GM18499 (cell line): ENCODE measurements around the gene SMARCD3.

Experiments used
- ATAC-seq: cut with Tn5 transposase; IDR thresholded peaks from one replicate; pipeline ENCODE4 v1.9.1; 2021; ENCODE audit warnings: moderate number of reproducible peaks; ENCODE audit not compliant: insufficient read depth, unreplicated experiment

Gene SMARCD3

DNA sequence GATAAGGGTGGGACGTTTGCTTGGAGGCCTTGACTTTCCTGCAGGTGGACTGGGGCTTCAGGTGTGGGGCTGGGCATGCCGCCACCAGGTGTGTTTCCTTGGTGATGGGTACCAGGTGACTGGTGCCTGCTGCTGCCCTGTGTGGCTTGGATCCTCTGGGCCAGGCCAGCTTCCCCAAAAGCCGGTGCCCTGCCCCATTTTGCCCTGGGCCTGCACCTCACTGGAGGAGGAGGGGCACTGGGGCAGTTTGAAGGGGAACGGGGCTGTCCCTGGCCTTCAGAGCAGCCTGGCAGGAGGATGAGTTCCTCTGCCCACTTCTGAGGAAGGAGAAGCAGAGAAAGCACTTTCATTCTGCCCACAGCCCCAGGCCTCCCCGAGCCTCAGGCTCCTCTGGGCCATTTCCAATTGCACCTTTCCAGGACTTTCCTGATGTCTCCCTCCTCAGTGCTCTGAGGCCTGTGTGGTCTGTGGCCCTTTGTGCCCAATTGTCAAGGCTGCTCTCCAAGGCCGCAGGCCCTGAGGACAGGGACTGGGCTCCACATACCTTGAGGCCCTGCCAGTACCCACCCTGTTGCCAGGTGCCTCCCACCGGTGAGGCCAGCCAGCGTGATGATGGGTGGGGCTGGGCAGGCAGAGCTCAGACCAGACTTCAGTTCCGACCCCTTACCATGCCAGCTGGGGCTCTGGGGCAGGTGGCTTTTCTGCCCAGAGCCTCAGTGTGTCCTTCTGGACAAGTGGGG is 25.3 kb upstream of the SMARCD3 start:
- ATAC-seq, result no peak

- ATAC-seq, result no peak
Observed at GRCh38 chr7:151272877-151273276, 24.4 kb upstream of the SMARCD3 start.

GRCh38 chr7:151272405-151272804 is 23.9 kb upstream of the SMARCD3 start:
- no peak for ATAC-seq

- no peak for ATAC-seq
Observed at GRCh38 chr7:151271699-151272355, 23.3 kb upstream of the SMARCD3 start.

- no peak for ATAC-seq
Observed at GRCh38 chr7:151269511-151269910, 21.0 kb upstream of the SMARCD3 start.

GRCh38 chr7:151265351-151265931 is 16.9 kb upstream of the SMARCD3 start:
- no peak for ATAC-seq

GRCh38 chr7:151264615-151265014 is 16.1 kb upstream of the SMARCD3 start:
- no peak for ATAC-seq

DNA sequence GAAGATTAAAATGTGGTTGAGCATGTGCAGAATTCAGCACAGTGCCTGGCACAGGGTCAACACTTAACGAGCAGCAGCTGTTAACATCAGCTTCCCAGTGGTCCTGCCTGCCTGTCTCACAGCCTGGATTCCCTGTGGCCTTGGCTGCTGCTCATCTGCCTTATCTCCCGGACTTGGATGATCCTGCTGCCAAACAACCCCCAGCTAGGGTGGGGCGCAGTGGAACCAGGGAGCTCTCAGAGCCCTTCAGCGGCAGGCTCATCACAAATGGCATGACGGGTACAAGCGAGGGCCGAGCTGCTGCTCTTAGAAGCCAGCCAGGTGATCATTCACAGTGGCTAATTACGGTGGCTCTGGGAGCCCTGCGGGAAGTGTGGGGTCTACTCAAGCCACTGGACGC is 13.0 kb upstream of the SMARCD3 start:
- no peak for ATAC-seq

DNA sequence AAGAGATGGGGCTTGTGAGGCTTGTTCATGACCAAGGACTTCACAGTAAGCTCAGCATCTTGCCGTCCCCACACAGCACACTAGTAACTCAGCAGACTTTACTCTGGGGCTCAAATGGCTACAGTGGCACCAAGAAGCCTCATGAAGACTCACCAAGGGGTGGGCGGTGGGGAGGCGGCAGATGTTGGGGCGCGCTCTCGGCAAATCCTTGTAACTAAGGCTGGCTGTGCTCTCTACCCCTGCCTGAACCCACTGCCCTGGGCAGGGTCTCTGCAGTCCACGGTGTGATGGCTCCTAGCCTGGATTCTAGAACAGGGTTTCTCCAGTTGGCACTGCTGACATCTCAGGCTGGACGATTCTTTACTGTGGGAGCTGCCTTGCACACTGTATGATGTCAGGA is 12.4 kb upstream of the SMARCD3 start:
- no peak for ATAC-seq

- ATAC-seq, result no peak
Observed at GRCh38 chr7:151260471-151260870, 12.0 kb upstream of the SMARCD3 start.

- ATAC-seq, result no peak
Observed at GRCh38 chr7:151257990-151258389, 9.5 kb upstream of the SMARCD3 start.

DNA sequence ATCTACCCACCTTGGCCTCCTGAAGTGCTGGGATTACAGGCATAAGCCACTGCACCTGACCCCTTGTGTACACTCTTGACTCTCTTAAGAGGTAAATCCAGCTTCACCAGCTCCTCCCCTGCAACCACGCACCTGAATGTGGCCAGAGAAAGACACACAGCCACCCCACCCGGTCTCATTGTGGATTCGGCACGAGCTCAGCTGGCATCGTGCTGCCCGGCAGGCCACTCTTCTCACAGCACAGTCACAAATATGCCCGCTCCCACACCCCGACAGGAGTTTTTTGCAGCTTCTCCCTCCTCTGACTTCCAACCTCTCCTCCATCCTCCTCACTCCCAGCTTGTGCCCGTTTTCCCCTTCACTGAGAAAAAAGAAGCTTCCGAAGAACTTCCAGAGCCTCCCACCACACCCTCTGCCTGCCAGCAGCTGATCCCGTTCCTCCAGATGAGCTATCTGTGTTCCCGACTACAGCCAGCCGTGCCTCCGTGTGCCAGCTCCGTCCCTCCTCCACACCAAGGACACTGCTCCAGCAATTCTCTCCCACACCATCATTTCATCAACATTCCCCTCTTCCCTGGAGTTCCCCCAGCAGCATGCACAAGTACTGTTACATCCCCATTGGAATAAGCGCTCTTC is 8.0 kb upstream of the SMARCD3 start:
- ATAC-seq, result no peak

- ATAC-seq, result no peak
Observed at GRCh38 chr7:151255390-151255789, 6.9 kb upstream of the SMARCD3 start.

- ATAC-seq, result no peak
Observed at GRCh38 chr7:151254851-151255250, 6.4 kb upstream of the SMARCD3 start.

GRCh38 chr7:151254316-151254715 is 5.8 kb upstream of the SMARCD3 start:
- ATAC-seq, result no peak

DNA sequence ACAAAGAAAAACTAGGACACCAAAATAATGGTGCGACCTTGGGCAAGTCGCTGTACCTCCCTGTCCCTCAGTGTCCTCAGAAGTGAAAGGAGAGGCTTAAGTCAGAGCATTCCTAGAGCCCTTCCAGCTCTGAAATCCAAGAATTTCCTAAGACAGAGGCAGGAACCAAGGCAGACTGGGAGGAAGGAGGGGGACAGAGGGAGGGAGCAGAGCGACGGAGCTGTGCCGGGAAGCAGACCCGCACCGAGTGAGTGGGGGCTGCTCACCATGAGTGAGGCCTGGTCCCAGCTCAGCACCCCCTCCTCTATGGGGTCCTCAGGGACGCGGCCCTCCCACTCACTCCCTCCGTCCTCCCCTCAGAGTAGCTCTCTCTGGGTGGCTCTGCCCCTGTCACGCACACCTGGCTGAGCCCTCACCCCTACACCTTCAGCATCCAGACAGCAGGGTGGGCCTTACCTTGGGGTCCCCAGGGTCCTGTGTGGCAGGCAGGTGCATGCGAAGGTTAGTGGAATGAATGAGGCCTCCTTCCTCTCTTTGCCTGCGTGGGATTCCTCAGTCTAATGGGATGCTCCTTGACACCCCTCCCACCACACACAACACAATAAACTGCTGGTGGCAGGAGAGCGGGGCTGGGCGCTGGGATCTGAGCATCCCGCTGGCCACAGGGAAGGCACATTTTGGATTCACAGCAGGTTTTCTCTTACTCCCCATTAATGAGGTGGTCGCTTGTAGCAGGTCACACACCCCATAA is 4.6 kb upstream of the SMARCD3 start:
- ATAC-seq, result no peak

GRCh38 chr7:151252561-151252835 is 4.0 kb upstream of the SMARCD3 start:
- ATAC-seq, result no peak

GRCh38 chr7:151251689-151252560 is 3.4 kb upstream of the SMARCD3 start:
- no peak for ATAC-seq

- ATAC-seq, result no peak
Observed at GRCh38 chr7:151251328-151251688, 2.8 kb upstream of the SMARCD3 start.
